Skeletal muscle cell (primary cell): ENCODE data around the gene GNB5.

Experiments used
- DNase-seq: peaks from one replicate; pipeline ENCODE4 v3.0.0-alpha.2; 2010; ENCODE audit warnings: low read depth
- H3K4me3 ChIP-seq: 2 replicates; pipeline ENCODE4 v1.5.1; 2011; ENCODE audit warnings: low read depth, mild to moderate bottlenecking, control low read depth, low read length, moderate library complexity

Gene GNB5

DNA sequence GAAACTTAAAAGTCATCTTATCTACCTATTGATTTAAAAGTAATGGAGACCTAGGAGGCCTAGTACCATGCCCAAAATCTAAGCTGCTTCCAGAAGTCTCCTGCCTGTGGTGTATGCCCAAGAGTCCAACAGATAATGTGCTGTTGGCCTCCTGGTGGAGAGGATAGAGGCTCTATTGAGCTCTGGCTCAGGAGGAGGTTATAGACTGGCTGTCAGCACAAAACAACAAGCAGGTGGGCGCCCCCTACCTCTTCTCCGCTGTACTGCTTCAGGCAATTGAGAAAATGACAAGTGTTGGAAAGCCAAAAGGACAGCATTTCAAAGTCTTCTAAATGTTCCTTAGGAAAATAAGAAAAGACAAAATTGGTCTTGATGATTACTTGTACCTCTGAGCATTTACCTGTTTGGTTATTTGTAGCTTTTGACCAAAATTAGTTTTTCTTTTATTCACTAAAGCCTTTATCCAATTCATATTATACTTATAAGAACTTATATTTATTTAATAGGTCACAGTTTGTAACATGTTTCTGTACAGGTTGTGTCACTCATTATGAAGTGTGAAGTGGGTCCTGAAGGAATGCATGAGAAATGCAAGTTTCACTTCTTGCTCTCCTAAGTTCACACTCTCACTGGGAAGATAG, 17.2 kb upstream of the GNB5 start:
- H3K4me3 ChIP-seq = no peak overlapping the region
- peak; percentile 14 for DNase-seq

DNA sequence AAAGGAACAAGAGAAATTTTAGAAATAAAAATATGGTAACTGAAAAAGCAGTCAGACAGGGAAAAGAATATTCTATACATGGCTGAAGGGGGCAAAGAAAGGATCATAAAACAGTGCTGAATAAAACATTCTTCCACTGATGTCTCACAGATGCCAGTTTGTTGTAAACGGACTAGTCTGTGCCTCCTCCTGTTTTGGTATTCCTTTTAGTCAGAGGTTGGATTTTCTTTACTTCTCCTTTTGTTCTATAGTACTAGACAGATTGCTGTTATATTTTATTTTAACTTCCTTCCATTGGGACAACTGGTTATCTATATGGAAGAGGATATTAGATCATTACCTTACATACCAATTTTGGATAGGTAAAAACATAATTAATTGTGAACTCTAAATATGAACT, 16.0 kb upstream of the GNB5 start:
- no peak overlapping the region for H3K4me3 ChIP-seq
- DNase-seq = no peak

DNA sequence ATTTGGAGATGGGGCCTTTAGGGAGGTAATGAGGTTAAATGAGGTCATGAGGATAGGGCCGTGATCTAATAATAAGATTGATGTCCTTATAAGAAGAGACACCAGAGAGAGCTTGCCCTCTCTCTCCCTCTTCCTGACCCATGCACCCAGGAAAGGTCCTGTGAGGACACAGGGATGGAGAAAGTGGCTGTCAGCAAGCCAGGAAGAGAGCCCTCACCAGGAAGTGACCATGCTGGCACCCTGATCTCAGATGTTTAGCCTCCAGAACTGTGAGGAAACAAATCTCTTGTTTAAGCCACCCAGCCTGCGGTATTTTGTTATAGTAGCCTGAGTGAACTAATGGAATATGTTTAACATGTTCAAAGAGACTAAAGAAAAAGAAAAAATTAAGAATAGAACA, 15.3 kb upstream of the GNB5 start:
- H3K4me3 ChIP-seq = no peak overlapping the region
- DNase-seq = no peak

DNA sequence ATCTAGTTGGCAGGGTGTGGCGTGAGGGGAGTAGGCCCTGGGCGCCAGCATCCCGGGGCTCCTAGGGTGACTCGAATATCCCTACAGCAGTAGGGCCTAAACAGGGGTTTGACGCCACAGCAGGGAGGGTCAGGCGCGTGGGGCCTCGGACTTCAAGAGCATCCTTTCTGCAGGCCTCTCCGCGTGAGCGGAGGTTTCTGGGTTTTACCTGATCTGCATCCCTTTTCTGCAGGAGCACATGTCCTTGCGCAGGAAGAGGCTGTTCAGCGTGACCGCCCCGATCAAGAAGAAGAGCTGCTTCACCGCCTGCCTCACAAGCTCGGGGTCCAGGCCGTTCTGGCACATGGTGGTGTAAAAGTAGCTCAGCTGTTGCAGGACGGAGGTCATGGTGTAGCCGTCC, 13.5 kb upstream of the GNB5 start:
- no peak for DNase-seq
- H3K4me3 ChIP-seq = no peak overlapping the region

DNA sequence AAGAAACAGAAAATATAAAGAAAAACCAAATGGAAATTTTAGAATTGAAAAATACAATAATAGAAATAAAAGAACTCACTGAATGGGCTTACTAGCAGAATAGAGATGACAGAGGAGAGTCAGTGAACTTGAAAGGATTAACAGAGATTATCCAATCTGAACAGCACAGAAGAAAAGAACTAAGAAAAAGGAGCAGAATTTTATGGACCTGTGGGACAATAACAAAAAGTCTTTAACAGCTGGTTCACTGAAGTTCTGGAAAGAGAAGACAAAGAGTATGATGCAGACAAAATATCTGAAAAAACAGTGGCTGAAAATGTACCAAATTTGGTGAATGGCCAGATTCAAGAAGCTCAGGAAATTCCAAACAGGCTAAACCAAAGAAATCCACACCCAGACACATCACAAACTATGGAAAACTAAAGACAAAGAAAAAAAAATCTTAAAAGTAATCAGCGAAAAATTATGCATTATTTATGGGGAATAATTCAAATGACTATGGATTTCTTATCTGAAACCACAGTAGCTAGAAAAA, 9.7 kb upstream of the GNB5 start:
- no peak overlapping the region for H3K4me3 ChIP-seq
- DNase-seq = no peak

DNA sequence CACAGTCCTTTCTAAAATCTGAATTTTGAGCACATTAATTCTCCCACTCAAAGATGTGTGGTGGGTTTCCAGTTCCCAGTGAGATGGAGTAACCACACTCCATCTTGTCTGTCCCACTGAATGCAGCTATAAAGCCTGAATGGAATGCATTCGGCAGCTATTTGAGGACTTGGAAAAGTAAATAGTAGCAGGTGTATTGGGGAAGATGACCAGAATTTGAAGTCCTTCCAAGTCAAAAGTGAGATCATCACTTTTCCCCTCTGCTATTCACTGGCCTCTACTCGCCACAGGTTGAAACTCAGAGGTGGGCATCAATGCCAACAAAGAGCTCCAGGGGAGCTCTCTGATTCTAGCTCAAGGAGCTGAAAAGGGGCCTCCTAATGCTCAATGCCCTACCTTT, 8.1 kb upstream of the GNB5 start:
- H3K4me3 ChIP-seq = no peak overlapping the region
- DNase-seq = no peak

DNA sequence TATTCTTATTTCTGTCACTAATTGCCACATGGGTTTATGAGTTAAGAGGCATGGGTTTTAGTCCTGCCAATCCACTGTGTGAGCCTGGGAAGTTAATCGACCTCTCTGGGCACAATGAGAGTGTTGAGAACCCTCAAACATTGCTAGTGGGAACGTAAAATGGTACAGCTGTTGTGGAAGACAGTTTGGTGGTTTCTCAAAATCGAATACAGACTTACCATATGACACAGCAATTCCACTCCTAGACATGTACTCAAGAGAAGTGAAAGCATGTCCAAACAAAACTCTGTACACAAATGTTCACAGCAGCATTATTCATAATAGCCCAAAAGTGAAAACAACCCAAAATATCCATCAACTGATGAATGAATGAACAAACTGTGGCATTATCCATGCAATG, 5.7 kb upstream of the GNB5 start:
- DNase-seq = no peak
- H3K4me3 ChIP-seq = no peak overlapping the region

DNA sequence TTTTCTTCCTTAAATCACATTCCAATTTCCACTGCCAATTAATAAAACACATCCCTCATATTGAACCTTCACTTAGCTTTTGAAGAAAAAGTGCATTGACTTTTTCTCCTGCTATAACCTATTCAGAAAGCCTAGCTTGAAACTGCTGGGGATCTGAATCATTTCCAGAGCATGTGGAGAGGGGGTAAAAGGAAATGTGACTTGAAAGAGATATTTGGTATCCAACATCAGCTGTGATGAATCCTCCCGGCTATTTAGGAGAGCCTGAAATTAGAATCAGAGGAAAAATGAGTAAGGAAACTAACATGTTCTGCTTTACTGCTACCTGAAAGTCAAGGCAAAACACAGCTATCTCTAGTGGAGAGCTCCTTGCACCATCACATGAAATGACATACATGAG, 2.6 kb upstream of the GNB5 start:
- no peak for DNase-seq
- no peak overlapping the region for H3K4me3 ChIP-seq

DNA sequence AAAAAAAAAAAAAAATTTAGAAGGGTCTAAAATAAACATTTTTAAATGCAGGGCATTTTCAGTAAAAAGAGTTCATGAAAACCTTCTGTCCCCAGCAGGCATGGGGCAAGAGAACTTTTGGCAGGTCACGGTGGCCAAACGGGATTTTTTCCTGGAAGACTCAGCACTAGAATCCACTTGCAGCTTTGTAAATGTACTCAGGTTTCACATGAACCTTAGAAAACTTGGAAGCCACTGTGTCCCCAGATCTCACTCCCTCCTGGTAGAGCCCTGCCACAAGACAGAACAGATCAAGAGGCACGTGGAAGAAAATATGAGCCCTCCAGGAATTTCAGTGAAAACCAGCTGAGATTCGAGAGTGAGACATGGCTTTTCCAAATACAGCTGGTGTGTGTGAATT, 2.1 kb upstream of the GNB5 start:
- no peak for DNase-seq
- no peak overlapping the region for H3K4me3 ChIP-seq

DNA sequence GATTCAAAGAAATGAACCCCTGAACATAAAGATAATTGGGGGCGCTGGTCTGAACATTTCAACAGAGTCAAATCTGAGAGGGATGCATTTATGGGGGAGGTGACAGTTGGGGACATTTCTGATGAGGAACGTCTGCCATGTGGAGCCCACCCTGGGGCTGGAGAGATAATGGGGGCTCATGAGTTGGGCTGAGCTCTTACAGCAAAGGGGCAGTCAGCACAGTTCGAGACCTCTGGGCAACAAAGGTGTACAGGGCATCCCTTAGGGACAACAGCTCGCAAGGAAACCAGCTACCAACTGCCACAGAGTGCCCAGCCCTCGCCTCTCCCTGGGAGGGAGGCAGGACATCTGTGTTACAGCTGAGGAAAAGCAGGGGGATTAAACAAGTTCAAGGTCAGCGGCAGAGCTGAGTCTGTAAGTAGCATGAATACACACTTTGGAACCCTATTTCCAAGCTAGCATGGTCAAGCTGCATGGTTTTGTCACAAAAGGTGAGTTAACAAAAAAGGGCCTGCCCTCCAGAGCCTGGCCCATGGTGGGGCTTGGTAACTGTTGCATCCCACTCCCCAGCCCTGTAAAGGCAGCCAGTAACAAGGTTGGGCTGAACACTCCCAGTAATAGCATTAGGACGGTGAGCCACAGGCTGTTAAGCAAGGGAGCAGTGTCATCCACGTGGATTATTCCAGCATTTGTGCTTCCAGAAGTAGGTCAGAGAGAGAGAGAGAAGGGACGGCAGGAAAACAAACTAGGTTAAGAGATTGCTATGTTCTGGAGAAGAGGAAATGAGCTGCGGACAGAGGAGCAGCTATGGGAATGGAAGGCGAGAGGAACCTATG, 4.3 kb downstream of the GNB5 start:
- peak; percentile 19 for DNase-seq

DNA sequence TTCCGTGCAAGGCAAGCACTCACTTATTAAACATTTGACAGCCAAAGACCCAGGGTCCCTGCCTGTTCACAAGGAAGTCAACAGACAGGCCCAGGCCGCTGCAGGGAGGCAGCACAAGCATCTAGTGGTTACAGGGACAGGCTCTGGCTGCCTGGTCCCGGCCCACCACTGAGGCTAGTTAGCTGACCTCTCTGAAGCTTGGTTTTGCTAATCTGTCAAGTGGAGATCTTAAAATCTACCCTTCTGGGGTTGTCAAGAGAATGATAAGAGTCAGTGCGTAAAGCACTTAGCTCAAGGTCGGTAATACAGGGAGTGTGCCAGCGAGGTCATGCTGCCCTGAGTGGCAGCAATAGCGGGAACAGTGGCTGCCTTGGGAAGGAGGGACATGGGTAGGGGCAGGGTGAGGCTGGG, 6.0 kb downstream of the GNB5 start:
- no peak for DNase-seq

More for the DNA sequence above, 4.3 kb downstream of the GNB5 start:
- no peak overlapping the region for H3K4me3 ChIP-seq

DNA sequence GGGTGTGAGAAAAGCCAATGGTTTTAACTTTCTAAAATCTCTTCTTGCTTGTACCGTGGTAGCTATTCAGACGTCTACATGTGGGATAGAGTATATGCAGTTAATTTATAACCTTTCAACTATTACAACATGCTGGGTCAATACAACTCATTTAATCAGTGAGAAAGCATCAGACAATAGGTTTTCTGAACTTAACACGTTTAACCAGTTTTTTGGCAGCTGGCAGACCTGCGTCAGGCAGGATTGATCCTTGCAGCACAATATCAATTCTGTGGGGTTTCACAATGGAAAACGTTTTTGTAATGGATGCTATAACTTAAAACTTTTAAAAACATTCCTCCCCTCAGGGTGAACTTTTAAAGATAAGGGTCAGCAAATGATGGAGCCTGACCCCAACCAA, 6.5 kb downstream of the GNB5 start:
- no peak for DNase-seq

More for the DNA sequence above, 6.0 kb downstream of the GNB5 start:
- H3K4me3 ChIP-seq = no peak overlapping the region

DNA sequence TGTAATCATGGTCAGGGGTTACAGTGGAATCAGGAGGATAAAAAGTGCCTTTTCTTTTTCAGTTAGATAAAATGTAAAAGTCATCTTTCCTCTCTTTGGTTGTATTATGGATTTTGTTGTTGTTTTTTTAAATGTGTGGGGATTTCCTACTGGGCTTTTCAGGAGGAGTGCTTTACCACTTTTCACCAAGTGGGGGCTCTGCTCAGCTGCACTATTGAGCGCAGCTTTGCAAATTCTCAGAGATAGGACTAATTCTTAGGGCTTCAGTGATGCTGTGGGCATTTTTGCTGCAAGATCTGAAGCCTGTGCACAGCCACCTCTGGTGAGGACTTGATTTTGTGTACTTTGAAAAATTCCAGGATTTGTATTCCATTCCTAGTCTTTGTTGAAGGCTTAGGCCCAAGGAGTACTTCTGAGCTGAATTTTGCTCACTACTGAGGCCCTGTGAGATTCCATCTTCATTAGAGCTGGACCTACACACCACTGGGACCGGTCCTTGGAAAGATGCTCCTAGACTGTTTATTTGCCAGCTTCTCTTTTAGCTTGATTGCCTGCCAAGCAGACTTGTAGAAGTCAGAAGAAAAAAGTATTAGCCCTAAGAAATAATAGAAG, 7.5 kb downstream of the GNB5 start:
- no peak for DNase-seq
- no peak overlapping the region for H3K4me3 ChIP-seq

More for the DNA sequence above, 6.5 kb downstream of the GNB5 start:
- no peak overlapping the region for H3K4me3 ChIP-seq

DNA sequence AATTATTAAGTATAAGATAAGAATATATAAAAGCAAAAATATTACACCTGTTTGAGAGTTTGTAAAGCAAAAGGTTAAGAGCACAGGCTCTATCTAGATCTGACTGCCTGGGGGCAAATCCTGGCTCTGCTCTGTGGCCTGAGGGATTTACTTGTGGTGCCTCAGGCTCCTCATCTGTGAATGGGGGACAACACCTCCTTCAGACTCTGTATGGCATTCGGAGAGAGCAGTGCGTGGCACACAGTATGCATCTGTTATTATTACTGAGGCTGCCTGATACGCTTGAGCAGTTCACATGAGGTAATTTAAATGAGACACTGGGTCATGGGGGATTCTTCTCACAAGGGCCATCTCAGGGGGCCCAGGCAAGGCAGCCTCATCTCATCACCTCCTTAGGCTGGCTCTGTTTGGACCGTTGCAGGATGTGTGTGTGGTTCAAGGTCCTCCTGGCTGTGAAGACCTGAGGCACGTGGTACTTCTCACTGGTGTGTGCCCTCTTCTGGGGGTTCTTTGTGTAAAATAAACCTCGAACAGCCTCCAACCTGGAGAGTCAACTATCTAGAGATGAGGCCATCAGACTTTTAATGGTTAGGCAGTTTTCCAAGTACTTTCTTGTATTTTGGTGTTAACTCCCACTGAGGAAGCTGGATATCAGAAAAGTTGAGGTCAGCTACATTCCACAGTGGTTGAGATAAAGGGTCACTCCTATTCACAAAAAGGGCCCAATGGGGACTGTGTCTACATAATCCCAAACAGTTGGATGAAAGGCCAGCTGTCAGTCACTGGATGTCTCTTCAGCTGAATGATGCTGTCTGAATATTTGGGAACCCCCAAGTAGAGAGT, 9.0 kb downstream of the GNB5 start:
- DNase-seq = no peak
- H3K4me3 ChIP-seq = no peak overlapping the region

DNA sequence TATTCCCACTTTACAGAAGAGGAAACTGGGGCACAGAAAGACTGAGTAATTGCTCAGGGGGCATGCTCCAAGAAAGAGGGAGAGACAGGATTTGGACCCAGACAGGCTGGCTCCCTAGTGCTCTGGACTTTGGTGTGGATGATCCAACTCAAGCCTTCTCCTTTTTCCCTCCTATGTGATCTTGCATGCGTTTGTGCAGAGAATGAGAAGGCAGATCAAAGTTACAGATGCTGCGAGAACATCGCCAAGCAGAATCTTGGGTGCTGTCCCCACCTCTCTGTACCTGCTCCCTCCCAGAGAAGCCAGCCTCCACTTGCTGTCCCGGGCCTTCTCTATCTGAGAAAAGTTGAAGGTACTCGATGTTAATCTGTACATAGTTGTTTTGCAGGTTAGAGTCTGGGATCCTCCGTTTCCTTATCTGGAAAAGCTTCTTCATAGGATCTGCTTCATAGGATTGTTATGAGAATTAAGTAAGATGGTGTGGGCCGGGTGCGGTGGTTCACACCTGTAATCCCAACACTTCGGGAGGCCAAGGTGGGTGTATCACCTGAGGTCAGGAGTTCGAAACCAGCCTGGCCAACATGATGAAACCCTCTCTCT, 10.2 kb downstream of the GNB5 start:
- no peak overlapping the region for H3K4me3 ChIP-seq
- no peak for DNase-seq

DNA sequence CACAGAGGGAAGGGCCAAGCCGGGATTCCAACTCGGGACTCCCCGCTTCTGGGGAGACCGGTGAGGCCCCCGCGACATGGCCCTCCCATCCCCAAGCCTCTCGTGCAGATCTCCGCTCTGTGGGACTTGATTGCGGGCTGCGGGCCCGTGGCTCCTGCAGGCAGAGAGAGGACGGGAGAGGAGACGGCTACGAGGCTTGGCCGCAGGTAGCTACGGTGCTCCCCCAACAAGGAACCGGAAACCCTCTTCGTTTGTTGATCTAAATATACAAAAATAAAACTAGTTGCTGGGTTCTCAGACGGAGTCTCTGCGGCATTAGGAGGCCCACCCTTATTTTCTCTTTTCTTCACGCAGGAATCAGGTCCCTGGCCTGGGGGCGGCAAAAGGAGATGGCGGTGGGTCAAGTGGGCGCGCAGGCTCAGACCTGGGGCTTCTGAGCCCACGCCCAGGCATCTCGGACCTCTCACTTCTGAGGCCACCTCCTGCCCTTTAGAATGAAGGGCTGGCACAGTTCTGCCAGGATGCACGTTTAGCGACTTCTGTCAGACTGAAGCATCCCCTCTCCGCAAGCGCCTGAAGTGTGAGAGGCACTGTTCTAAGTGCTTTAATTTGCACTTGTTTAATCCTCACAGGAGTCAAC, 10.9 kb downstream of the GNB5 start:
- peak overlapping the region; percentile 68 for H3K4me3 ChIP-seq
- DNase-seq = no peak

DNA sequence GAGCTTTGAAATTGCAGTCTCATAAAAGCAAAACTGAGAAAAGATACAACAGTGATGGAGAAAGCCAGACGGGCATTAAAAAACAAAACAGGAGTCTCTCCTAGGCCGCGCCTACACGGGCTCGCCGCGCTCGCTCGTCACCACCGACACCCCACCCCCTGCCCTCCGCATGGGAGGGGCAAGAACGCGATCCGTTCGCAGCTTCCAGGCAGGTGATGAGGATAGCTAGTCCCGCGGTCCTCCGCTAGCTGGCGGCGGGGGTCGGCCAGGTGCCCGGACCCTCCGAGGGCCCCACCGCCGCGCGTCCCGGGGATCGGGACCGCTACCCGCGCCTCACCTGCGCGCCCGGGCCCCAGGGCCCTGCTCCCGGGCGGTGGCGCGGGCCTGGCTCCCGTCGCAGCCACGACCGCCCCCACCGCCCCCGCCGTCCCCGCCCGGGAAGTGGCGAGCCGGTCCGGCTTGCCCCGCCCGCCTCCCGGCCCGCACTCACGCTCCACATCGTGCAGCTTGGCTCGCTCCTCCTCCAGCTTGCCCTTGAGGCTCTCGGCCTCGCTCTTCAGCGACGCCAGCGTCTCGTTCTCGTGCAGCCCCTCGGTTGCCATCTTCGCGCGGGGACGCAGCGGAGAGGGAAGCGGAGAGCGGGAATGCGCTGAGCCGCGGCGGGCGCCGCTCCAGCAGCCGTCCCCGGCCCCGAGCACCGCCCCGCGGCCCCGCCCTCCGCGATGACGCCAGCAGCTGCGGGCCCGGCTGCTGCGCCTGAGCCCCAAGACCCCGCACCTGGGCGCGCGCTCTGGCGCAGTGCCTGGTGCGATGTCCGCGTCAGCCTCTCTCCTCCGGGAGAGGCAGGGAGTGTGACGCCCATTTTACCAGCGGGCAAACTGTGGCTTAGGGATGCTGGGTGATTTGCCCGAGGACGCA, 11.7 kb downstream of the GNB5 start:
- peak overlapping the region; percentile 68 for H3K4me3 ChIP-seq
- peak; percentile 29 for DNase-seq

DNA sequence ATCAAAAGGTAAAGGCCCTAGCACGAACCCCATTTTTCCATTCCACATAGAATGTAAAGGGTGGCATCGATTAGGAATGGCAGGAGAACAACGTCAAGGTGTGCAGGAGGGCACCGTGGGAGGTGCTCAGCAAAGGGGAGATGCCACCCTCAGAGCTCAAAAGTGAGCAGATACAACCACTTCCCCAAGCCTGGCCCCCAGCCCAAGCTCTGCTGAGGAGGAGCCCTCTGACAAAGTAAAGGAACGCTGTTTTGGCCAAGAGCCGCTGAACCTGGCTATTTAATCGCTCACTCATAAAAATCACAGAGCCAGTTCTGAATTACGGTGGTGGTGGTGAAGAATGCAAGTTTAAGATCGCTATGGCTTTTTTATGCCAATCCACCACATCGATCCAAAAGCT, 12.4 kb downstream of the GNB5 start:
- H3K4me3 ChIP-seq = peak overlapping the region; percentile 68
- DNase-seq = no peak
